GM12875 (cell line): Measurements from ENCODE around the gene SUPT20HL1.
"Not testable (repeated sequence)": the region's sequence is repeated elsewhere in the genome, so short reads cannot be mapped to it uniquely, and the experiment has no call there.

ENCODE experiments used
- H3K4me3 ChIP-seq: one replicate; pipeline ENCODE4 v1.5.1; 2011; ENCODE audit warnings: low read depth, low read length, control low read depth
- CTCF ChIP-seq: IDR thresholded peaks from 2 replicates; pipeline ENCODE4 v1.5.1; 2011; ENCODE audit warnings: low read depth, mild to moderate bottlenecking, control low read depth, inconsistent platforms, low read length, moderate library complexity, borderline replicate concordance; ENCODE audit not compliant: insufficient read depth

The SUPT20HL1 gene

GRCh38 chrX:24360272-24360671 lies at the start of gene SUPT20HL1:
Gene SUPT20HL1 (plus strand): TSS chrX:24360639. CDS start chrX:24362761, 2,122 bp downstream.
- no peak for TF ChIP-seq CTCF
- H3K4me3 ChIP-seq: no peak within 1 kb of the TSS

- H3K4me3 ChIP-seq: not testable (repeated sequence)
Measured at GRCh38 chrX:24310916-24311315, 49.5 kb upstream of the SUPT20HL1 start.

GRCh38 chrX:24311507-24312248 lies 48.8 kb upstream of the SUPT20HL1 start:
- H3K4me3 ChIP-seq: not testable (repeated sequence)

- H3K4me3 ChIP-seq: not testable (repeated sequence)
Measured at GRCh38 chrX:24312249-24312607, 48.2 kb upstream of the SUPT20HL1 start.

GRCh38 chrX:24314019-24314635 lies 46.3 kb upstream of the SUPT20HL1 start, which contains the start of gene SUPT20HL2:
Gene SUPT20HL2 (minus strand): TSS chrX:24314069. CDS start chrX:24313315, 754 bp downstream.
- TF ChIP-seq CTCF: no peak
- H3K4me3 ChIP-seq: no peak within 1 kb of the TSS

- TF ChIP-seq CTCF: no peak
- no peak overlapping the region for H3K4me3 ChIP-seq
Measured at GRCh38 chrX:24316111-24316510, 44.3 kb upstream of the SUPT20HL1 start.

- H3K4me3 ChIP-seq: no peak overlapping the region
- no peak for TF ChIP-seq CTCF
Measured at GRCh38 chrX:24317567-24317966, 42.9 kb upstream of the SUPT20HL1 start.

GRCh38 chrX:24321741-24322395 lies 38.6 kb upstream of the SUPT20HL1 start:
- TF ChIP-seq CTCF: no peak
- H3K4me3 ChIP-seq: no peak overlapping the region
